Subcutaneous adipose tissue (tissue), 4 donors: ENCODE results near the gene PRAMEF6. TPM values are rescaled to one million over a fixed set of nuclear protein-coding genes. Genes with fewer than 3 reads are reported as not detected.
"Not testable (repeated sequence)": the region's sequence is repeated elsewhere in the genome, so short reads cannot be mapped to it uniquely, and the experiment has no call there.

Experiments
- CTCF ChIP-seq: fragments of 450-650 bp; IDR thresholded peaks from one replicate; pipeline ENCODE4 v1.5.1; 2016; ENCODE audit warnings: low read depth, mild to moderate bottlenecking, control low read depth, antibody characterized with exemption, moderate library complexity
- small RNA-seq: library from RNA; depleted of rRNA; stranded (forward); fragments of <200 nt; gene quantifications from one replicate; pipeline ENCODE3, GENCODE V24; 2016
- total RNA-seq, 4 donors: library from RNA; depleted of rRNA; stranded (reverse); fragments of >200 nt; gene quantifications; one replicate each; pipeline ENCODE4 v1.1.0, GENCODE V29; 2016

The PRAMEF6 gene
- not detected for total RNA-seq

GRCh38 chr1:12947480-12947879, at the start of gene PRAMEF6:
TSS of gene PRAMEF6 (minus strand) at chr1:12947580. CDS start at chr1:12942518, 5,062 bp downstream.
- TF ChIP-seq CTCF = not testable (repeated sequence)

DNA sequence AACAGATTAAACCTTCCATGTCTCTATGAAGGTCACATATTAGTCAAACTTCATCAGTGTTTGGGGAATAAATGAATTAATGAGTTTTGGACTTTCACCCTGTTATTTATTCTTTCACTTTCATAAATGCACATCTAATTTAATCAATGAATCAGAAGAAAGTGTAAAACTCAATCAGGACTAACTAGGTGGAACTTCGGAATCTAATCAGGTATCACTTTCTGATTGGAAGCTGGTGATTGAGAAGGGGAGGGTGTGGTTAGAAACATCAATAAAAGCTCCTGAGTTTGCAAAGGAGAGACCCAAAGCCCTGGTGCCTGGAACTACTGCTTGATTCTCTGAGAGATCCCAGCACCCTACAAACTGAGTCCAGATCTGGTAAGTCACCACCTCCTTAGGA, 31.1 kb downstream of the PRAMEF6 start, which contains the start of gene PRAMEF7:
Gene PRAMEF7 (plus strand): TSS at position 301 of the 400 bp plus-strand sequence. CDS start 1,083 bp downstream, outside the sequence.
- TF ChIP-seq CTCF = not testable (repeated sequence)

DNA sequence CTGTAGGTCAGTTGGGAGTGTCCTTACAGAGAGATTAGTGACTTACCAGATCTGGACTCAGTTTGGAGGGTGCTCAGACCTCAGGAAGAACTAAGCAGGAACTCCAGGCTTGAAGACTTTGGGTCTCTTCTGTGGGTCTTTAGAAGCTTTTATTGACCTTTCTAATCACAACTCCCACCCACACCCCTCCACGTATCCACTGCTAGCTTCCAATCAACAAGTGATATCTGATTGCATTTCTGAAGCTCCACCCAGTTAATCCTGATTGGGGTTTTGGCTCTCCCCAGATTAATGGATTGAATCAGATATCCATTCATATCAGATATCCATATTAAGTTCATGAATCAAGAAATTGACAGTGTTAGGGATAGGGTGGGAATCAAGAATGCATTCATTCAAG, 49.2 kb downstream of the PRAMEF6 start, which contains the start of gene PRAMEF10:
Gene PRAMEF10 (minus strand): TSS at position 101 of the 400 bp plus-strand sequence. CDS start 2,423 bp downstream, outside the sequence.
- not testable (repeated sequence) for TF ChIP-seq CTCF

Small RNA genes lying within 50 kb of the gene (small RNA-seq; reads per million reads assigned to genes)
- not detected for gene RNU6-1072P

Other genes starting within 250 kb of the PRAMEF6 start
- under 1 TPM in 2 of 4 donors, not detected in 2; 0.16 to 0.19 TPM for gene AADACL3, start 231.5 kb downstream of the PRAMEF6 start, total RNA-seq
- gene CFAP107, start 201.4 kb downstream of the PRAMEF6 start, total RNA-seq = not detected
- gene PRAMEF12, start 173.8 kb downstream of the PRAMEF6 start, total RNA-seq = not detected
- not detected for gene PRAMEF1, start 156.2 kb downstream of the PRAMEF6 start, total RNA-seq
- not detected for gene PRAMEF11, start 116.2 kb downstream of the PRAMEF6 start, total RNA-seq
- not detected for gene HNRNPCL1, start 98.9 kb downstream of the PRAMEF6 start, total RNA-seq
- not detected for gene PRAMEF2, start 90.5 kb downstream of the PRAMEF6 start, total RNA-seq
- gene PRAMEF4, start 61.4 kb downstream of the PRAMEF6 start, total RNA-seq = not detected
- not detected for gene PRAMEF10, start 49.3 kb downstream of the PRAMEF6 start, total RNA-seq
- gene PRAMEF7, start 31.0 kb downstream of the PRAMEF6 start, total RNA-seq = not detected
- not detected for gene PRAMEF27, start 109.0 kb upstream of the PRAMEF6 start, total RNA-seq
- gene HNRNPCL3, start 113.2 kb upstream of the PRAMEF6 start, total RNA-seq = not detected
- gene PRAMEF25, start 123.2 kb upstream of the PRAMEF6 start, total RNA-seq = not detected
- not detected for gene HNRNPCL2, start 169.3 kb upstream of the PRAMEF6 start, total RNA-seq
- gene PRAMEF26, start 208.4 kb upstream of the PRAMEF6 start, total RNA-seq = not detected
- gene HNRNPCL4, start 218.1 kb upstream of the PRAMEF6 start, total RNA-seq = not detected
- gene PRAMEF9, start 224.3 kb upstream of the PRAMEF6 start, total RNA-seq = not detected